HCT116 (cell line): ENCODE measurements around the gene CGNL1. TPM values are rescaled to one million over a fixed set of nuclear protein-coding genes. Genes with fewer than 3 reads are reported as not detected.

ENCODE experiments used
- ATAC-seq: fragments of 200-7000 bp; cut with Tn5 transposase; 2 replicates; pipeline ENCODE4 v1.9.1; 2020; ENCODE audit warnings: mild to moderate bottlenecking, moderate library complexity
- BruUV-seq: library from RNA; stranded (reverse); fragments of 400-500 nt; replicated peaks from 2 replicates; lab custom pipeline; 2021; lab: Mats Ljungman, UMichigan
- CTCF ChIA-PET: fragments of 300-600 bp; sonication (Branson Sonifier 250); formaldehyde crosslinking; loops from one replicate; lab custom pipeline; 2021; ENCODE audit warnings: antibody characterized with exemption; lab: Charles Lee
- POLR2A ChIA-PET: fragments of 300-600, 350-600 bp; sonication (Branson Sonifier 250); formaldehyde crosslinking; loops from one replicate; lab custom pipeline; 2021; ENCODE audit warnings: antibody characterized with exemption; lab: Charles Lee
- RAD21 ChIA-PET, 2 experiments: fragments of 300-600 bp; sonication (Branson Sonifier 250); formaldehyde crosslinking; loops; one replicate each; lab custom pipeline; 2023; ENCODE audit warnings: low total read pairs in 2 of 2; ENCODE audit not compliant: uncharacterized antibody in 2 of 2, unreplicated experiment in 2 of 2, low non-redundant PET in 1 of 2; lab: Charles Lee
- DNase-seq: peaks from one replicate; pipeline ENCODE4 v3.0.0-alpha.2; 2010; ENCODE audit warnings: low read depth, low spot score
- H2AFZ ChIP-seq: fragments of 200-600 bp; shearing (Covaris generic), sonication (generic); 2 replicates; pipeline ENCODE4 v1.6.1; 2017; ENCODE audit warnings: low read depth, mixed run types, mixed read lengths, antibody characterized with exemption, low read length; ENCODE audit not compliant: poor library complexity, severe bottlenecking
- H3K27ac ChIP-seq: 2 replicates; pipeline ENCODE4 v1.5.1; 2012; ENCODE audit warnings: low read depth, low read length
- H3K27me3 ChIP-seq: fragments of 200-600 bp; sonication (generic); 2 replicates; pipeline ENCODE4 v1.6.1; 2016; ENCODE audit warnings: mixed run types, low read length, mixed read lengths; ENCODE audit not compliant: insufficient read depth
- H3K36me3 ChIP-seq, 2 experiments: fragments of 200-500 bp in 1 of 2; fragments of 200-600 bp in 1 of 2; sonication (Bioruptor generic) in 1 of 2; sonication (generic) in 1 of 2; 2 replicates each; pipeline versions ENCODE4 v1.5.1 to v1.6.1; 2014 to 2016; ENCODE audit warnings: low read length in 2 of 2, inconsistent platforms in 1 of 2, mixed read lengths in 1 of 2, mixed run types in 1 of 2; ENCODE audit not compliant: insufficient read depth in 2 of 2, control insufficient read depth in 1 of 2
- H3K4me1 ChIP-seq, 2 experiments: fragments of 200-600 bp in 1 of 2; sonication (generic) in 1 of 2; 2 replicates each; pipeline versions ENCODE4 v1.5.1 to v1.6.1; 2012 to 2017; ENCODE audit warnings: low read length in 2 of 2, inconsistent platforms in 1 of 2, mild to moderate bottlenecking in 1 of 2, mixed read lengths in 1 of 2, mixed run types in 1 of 2, moderate library complexity in 1 of 2; ENCODE audit not compliant: insufficient read depth in 2 of 2, control insufficient read depth in 1 of 2
- H3K4me2 ChIP-seq: fragments of 200-600 bp; sonication (generic); 2 replicates; pipeline ENCODE4 v1.6.1; 2017; ENCODE audit warnings: mixed run types, low read length, mixed read lengths
- H3K4me3 ChIP-seq, 2 experiments: fragments of 200-600 bp in 1 of 2; sonication (generic) in 1 of 2; replicated peaks in 1 of 2; 2 replicates each; pipeline ENCODE4 v1.5.1; 2011 to 2016; ENCODE audit warnings: low read length in 2 of 2, control low read depth in 1 of 2, low read depth in 1 of 2, mild to moderate bottlenecking in 1 of 2, mixed read lengths in 1 of 2, mixed run types in 1 of 2
- H3K79me2 ChIP-seq: fragments of 200-600 bp; sonication (generic); 2 replicates; pipeline ENCODE4 v1.6.1; 2017; ENCODE audit warnings: mild to moderate bottlenecking, mixed run types, low read length, moderate library complexity, mixed read lengths; ENCODE audit not compliant: insufficient read depth
- H3K9ac ChIP-seq: fragments of 200-600 bp; sonication (generic); 2 replicates; pipeline ENCODE4 v1.6.1; 2016; ENCODE audit warnings: low read length, mixed read lengths
- H3K9me2 ChIP-seq: fragments of 200-600 bp; sonication (generic), shearing (Covaris generic); 2 replicates; pipeline ENCODE4 v1.6.1; 2017; ENCODE audit warnings: mixed run types, mild to moderate bottlenecking, moderate library complexity; ENCODE audit not compliant: insufficient read depth
- H3K9me3 ChIP-seq, 2 experiments: fragments of 200-500 bp in 1 of 2; fragments of 200-600 bp in 1 of 2; sonication (Bioruptor generic) in 1 of 2; sonication (generic) in 1 of 2; 2 replicates each; pipeline ENCODE4 v1.6.1; 2014 to 2017; ENCODE audit warnings: low read length in 2 of 2, mixed read lengths in 2 of 2, inconsistent platforms in 1 of 2, low read depth in 1 of 2, mild to moderate bottlenecking in 1 of 2, mixed run types in 1 of 2, moderate library complexity in 1 of 2; ENCODE audit not compliant: control insufficient read depth in 1 of 2, insufficient read depth in 1 of 2
- H4K20me1 ChIP-seq: fragments of 200-600 bp; sonication (generic), shearing (Covaris generic); 2 replicates; pipeline ENCODE4 v1.6.1; 2017; ENCODE audit warnings: mixed run types, mild to moderate bottlenecking, moderate library complexity; ENCODE audit not compliant: insufficient read depth
- EGR1 ChIP-seq: IDR thresholded peaks from 2 replicates; pipeline ENCODE4 v1.6.1; 2012; ENCODE audit warnings: low read depth
- EZH2phosphoT487 ChIP-seq: fragments of 200-600 bp; IDR thresholded peaks from 2 replicates; pipeline ENCODE4 v1.6.1; 2018; ENCODE audit warnings: antibody characterized with exemption, borderline replicate concordance
- FOSL1 ChIP-seq: IDR thresholded peaks from 2 replicates; pipeline ENCODE4 v1.6.1; 2012; ENCODE audit warnings: low read depth
- POLR2AphosphoS5 ChIP-seq: IDR thresholded peaks from 2 replicates; pipeline ENCODE4 v1.6.1; 2011; ENCODE audit warnings: mild to moderate bottlenecking, low read depth, low read length, moderate library complexity
- SP1 ChIP-seq: IDR thresholded peaks from 2 replicates; pipeline ENCODE4 v1.6.1; 2012; ENCODE audit warnings: low read depth
- SRF ChIP-seq: IDR thresholded peaks from 2 replicates; pipeline ENCODE4 v1.6.1; 2012; ENCODE audit warnings: low read depth
- ZFX ChIP-seq: fragments of 450-650 bp; IDR thresholded peaks from 2 replicates; pipeline ENCODE4 v1.6.1; 2017
- ZNF274 ChIP-seq: fragments of 200-500 bp; sonication (Bioruptor generic); IDR thresholded peaks from 2 replicates; pipeline ENCODE4 v1.6.1; 2014; ENCODE audit warnings: mild to moderate bottlenecking, low read depth, low read length, inconsistent platforms
- intact Hi-C: fragments of 100-400 bp; cut with micrococcal nuclease; formaldehyde crosslinking; loops from 2 replicates; pipeline ENCODE4 v1.10.0; 2022
- total RNA-seq: library from RNA; stranded (reverse); gene quantifications from one replicate; pipeline ENCODE4 v1.2.1, GENCODE V29; 2021; ENCODE audit not compliant: unreplicated experiment
- TF ChIP-seq, protein P1 (sequence below): IDR thresholded peaks from 2 replicates; pipeline ENCODE4 v1.6.1; 2012
- TF ChIP-seq, protein P2 (sequence below): IDR thresholded peaks from 2 replicates; pipeline ENCODE4 v1.6.1; 2011; ENCODE audit warnings: mild to moderate bottlenecking, low read length, moderate library complexity; ENCODE audit not compliant: insufficient replicate concordance; ENCODE audit errors: extremely low read depth
- TF ChIP-seq, protein P3 (sequence below): IDR thresholded peaks from 2 replicates; pipeline ENCODE4 v1.6.1; 2012; ENCODE audit warnings: low read depth

The CGNL1 gene
- total RNA-seq, 1 experiment from 2014 or later = 2.2 TPM

DNA sequence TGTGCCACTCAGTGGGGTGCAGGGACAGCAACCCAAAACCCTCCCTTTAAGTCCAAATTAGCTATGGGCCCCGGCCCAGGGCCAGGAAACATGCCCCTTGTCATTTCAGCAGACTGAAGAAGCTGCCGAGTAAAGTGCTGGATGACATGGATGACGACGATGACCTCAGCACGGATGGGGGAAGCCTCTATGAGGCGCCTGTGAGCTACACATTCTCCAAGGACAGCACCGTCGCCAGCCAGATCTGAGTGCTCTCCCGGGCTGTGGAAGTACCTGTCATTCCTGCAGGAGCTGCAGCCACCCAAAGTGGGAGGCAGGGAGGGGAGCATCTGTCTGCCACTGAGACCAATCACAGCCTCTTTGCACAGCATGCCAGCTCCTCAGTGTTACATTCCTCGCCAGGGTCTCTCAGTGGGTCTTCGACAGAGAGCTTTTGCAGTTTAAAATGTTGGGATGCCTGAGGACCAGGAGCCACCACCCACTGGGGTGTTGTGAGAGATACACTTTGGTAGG is 171.0 kb downstream of the CGNL1 start:
- H3K36me3 ChIP-seq = no peaks in the 10 kb centered on the region
- no TSS peak for BruUV-seq
- ChIA-PET CTCF (no interaction called here), POLR2A (no interaction called here), RAD21 (no interaction called here)
- no peaks in the 10 kb centered on the region for H3K9me3 ChIP-seq
- H3K4me2 ChIP-seq = no peak overlapping the region
- H3K79me2 ChIP-seq = no peaks in the 10 kb centered on the region
- H3K9me2 ChIP-seq = no peaks in the 10 kb centered on the region
- no peak for ATAC-seq
- H3K4me3 ChIP-seq = no peak overlapping the region
- no peak overlapping the region for H3K27ac ChIP-seq
- no peak overlapping the region for H2AFZ ChIP-seq
- DNase-seq = no peak
- H4K20me1 ChIP-seq = no peaks in the 10 kb centered on the region
- H3K9ac ChIP-seq = no peak overlapping the region
- TF ChIP-seq EZH2phosphoT487 = no peak
- TF ChIP-seq, protein P1, sequence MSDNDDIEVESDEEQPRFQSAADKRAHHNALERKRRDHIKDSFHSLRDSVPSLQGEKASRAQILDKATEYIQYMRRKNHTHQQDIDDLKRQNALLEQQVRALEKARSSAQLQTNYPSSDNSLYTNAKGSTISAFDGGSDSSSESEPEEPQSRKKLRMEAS = no peak
- TF ChIP-seq ZFX = no peak
- no peak for TF ChIP-seq EGR1
- TF ChIP-seq FOSL1 = no peak
- no peak for TF ChIP-seq POLR2AphosphoS5
- TF ChIP-seq, protein P2, sequence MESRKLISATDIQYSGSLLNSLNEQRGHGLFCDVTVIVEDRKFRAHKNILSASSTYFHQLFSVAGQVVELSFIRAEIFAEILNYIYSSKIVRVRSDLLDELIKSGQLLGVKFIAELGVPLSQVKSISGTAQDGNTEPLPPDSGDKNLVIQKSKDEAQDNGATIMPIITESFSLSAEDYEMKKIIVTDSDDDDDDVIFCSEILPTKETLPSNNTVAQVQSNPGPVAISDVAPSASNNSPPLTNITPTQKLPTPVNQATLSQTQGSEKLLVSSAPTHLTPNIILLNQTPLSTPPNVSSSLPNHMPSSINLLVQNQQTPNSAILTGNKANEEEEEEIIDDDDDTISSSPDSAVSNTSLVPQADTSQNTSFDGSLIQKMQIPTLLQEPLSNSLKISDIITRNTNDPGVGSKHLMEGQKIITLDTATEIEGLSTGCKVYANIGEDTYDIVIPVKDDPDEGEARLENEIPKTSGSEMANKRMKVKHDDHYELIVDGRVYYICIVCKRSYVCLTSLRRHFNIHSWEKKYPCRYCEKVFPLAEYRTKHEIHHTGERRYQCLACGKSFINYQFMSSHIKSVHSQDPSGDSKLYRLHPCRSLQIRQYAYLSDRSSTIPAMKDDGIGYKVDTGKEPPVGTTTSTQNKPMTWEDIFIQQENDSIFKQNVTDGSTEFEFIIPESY = no peak
- TF ChIP-seq SRF = no peak
- TF ChIP-seq, protein P3, sequence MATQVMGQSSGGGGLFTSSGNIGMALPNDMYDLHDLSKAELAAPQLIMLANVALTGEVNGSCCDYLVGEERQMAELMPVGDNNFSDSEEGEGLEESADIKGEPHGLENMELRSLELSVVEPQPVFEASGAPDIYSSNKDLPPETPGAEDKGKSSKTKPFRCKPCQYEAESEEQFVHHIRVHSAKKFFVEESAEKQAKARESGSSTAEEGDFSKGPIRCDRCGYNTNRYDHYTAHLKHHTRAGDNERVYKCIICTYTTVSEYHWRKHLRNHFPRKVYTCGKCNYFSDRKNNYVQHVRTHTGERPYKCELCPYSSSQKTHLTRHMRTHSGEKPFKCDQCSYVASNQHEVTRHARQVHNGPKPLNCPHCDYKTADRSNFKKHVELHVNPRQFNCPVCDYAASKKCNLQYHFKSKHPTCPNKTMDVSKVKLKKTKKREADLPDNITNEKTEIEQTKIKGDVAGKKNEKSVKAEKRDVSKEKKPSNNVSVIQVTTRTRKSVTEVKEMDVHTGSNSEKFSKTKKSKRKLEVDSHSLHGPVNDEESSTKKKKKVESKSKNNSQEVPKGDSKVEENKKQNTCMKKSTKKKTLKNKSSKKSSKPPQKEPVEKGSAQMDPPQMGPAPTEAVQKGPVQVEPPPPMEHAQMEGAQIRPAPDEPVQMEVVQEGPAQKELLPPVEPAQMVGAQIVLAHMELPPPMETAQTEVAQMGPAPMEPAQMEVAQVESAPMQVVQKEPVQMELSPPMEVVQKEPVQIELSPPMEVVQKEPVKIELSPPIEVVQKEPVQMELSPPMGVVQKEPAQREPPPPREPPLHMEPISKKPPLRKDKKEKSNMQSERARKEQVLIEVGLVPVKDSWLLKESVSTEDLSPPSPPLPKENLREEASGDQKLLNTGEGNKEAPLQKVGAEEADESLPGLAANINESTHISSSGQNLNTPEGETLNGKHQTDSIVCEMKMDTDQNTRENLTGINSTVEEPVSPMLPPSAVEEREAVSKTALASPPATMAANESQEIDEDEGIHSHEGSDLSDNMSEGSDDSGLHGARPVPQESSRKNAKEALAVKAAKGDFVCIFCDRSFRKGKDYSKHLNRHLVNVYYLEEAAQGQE = no peak
- TF ChIP-seq ZNF274 = no peak
- no peak for TF ChIP-seq SP1
- H3K27me3 ChIP-seq = no peaks in the 10 kb centered on the region
- intact Hi-C loops = no loop called here
- H3K4me1 ChIP-seq = peaks cover 22 to 35% of the 10 kb centered on the region in 2 experiments
